Gastroesophageal sphincter (tissue), 4 donors: Measurements from ENCODE around the gene TGM6. TPM values are rescaled to one million over a fixed set of nuclear protein-coding genes. Genes with fewer than 3 reads are reported as not detected.

ENCODE experiments used
- ATAC-seq: fragments of 150-250 bp; one replicate; pipeline ENCODE4 v1.9.1; 2016; ENCODE audit warnings: mild to moderate bottlenecking, moderate library complexity
- H3K27ac ChIP-seq, 4 donors: fragments of 200-600 bp; sonication (generic) in 3 of 4; 1 replicate in 3 of 4; 2 replicates in 1 of 4; pipeline ENCODE4 v1.5.1; 2016 to 2019
- H3K27me3 ChIP-seq: fragments of 200-600 bp; sonication (generic); one replicate; pipeline ENCODE4 v1.5.1; 2019
- H3K36me3 ChIP-seq, 2 donors: fragments of 200-600 bp; sonication (generic); one replicate each; pipeline ENCODE4 v1.5.1; 2019; ENCODE audit warnings: control low read depth in 1 of 2
- H3K4me1 ChIP-seq, 3 donors: fragments of 200-600 bp; sonication (generic); 1 replicate in 2 of 3; 2 replicates in 1 of 3; pipeline ENCODE4 v1.5.1; 2016 to 2019; ENCODE audit warnings: control low read depth in 2 of 3
- H3K4me3 ChIP-seq, 2 donors: fragments of 200-600 bp; sonication (generic); one replicate each; pipeline ENCODE4 v1.5.1; 2019; ENCODE audit warnings: mild to moderate bottlenecking in 1 of 2, moderate library complexity in 1 of 2
- H3K9me3 ChIP-seq, 3 donors: fragments of 200-600 bp; sonication (generic); one replicate each; pipeline ENCODE4 v1.5.1; 2017 to 2019; ENCODE audit warnings: control low read depth in 2 of 3
- EP300 ChIP-seq: sonication (generic); formaldehyde crosslinking; IDR thresholded peaks from one replicate; pipeline ENCODE4 v1.6.1; 2017; ENCODE audit warnings: antibody characterized with exemption, mild to moderate bottlenecking
- POLR2A ChIP-seq, 2 donors: fragments of 450-650 bp; IDR thresholded peaks; one replicate each; pipeline ENCODE4 v1.6.1; 2017; ENCODE audit warnings: antibody characterized with exemption in 2 of 2, mild to moderate bottlenecking in 2 of 2, moderate library complexity in 1 of 2
- POLR2AphosphoS5 ChIP-seq: sonication (generic); formaldehyde crosslinking; IDR thresholded peaks from one replicate; pipeline ENCODE4 v1.6.1; 2017; ENCODE audit warnings: antibody characterized with exemption
- WGBS, 2 donors: methylation state at CpG; one replicate each; pipeline ENCODE4 v1.1.5; 2018; ENCODE audit warnings: low coverage in 1 of 2; 5-methylcytosine and 5-hydroxymethylcytosine counted together
- total RNA-seq, 4 donors: library from RNA; depleted of rRNA; stranded (reverse); fragments of >200 nt; gene quantifications; one replicate each; pipeline ENCODE4 v1.1.0, GENCODE V29; 2016
- TF ChIP-seq, protein P1 (sequence below), 4 experiments: fragments of 200-600 bp in 2 of 4; fragments of 450-650 bp in 2 of 4; sonication (generic) in 1 of 4; IDR thresholded peaks; one replicate each; pipeline ENCODE4 v1.5.1; 2017 to 2019; ENCODE audit warnings: antibody characterized with exemption in 4 of 4, mild to moderate bottlenecking in 2 of 4, moderate library complexity in 2 of 4

Gene TGM6
- total RNA-seq, 4 donors from 2014 or later = not detected

- no peak for TF ChIP-seq POLR2AphosphoS5
- TF ChIP-seq, protein P1, sequence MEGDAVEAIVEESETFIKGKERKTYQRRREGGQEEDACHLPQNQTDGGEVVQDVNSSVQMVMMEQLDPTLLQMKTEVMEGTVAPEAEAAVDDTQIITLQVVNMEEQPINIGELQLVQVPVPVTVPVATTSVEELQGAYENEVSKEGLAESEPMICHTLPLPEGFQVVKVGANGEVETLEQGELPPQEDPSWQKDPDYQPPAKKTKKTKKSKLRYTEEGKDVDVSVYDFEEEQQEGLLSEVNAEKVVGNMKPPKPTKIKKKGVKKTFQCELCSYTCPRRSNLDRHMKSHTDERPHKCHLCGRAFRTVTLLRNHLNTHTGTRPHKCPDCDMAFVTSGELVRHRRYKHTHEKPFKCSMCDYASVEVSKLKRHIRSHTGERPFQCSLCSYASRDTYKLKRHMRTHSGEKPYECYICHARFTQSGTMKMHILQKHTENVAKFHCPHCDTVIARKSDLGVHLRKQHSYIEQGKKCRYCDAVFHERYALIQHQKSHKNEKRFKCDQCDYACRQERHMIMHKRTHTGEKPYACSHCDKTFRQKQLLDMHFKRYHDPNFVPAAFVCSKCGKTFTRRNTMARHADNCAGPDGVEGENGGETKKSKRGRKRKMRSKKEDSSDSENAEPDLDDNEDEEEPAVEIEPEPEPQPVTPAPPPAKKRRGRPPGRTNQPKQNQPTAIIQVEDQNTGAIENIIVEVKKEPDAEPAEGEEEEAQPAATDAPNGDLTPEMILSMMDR (IDR thresholded peaks at IDR 0.05) = no peak
- H3K27me3 ChIP-seq = peaks cover 26% of the 10 kb centered on the region
- peaks cover 0 to 3% (median 0%) of the 10 kb centered on the region in 3 donors for H3K9me3 ChIP-seq
- ATAC-seq = no peak
- no peak overlapping the region for H3K27ac ChIP-seq
- H3K4me1 ChIP-seq = no peaks in the 10 kb centered on the region
- no peak overlapping the region for H3K4me3 ChIP-seq
- WGBS, 2 donors = 44 to 57% methylated on average over 3 to 4 of the region's 7 CpGs
- no peaks in the 10 kb centered on the region for H3K36me3 ChIP-seq
These were observed 602 bp downstream of the TGM6 start for GRCh38 chr20:2381303-2381702.

DNA sequence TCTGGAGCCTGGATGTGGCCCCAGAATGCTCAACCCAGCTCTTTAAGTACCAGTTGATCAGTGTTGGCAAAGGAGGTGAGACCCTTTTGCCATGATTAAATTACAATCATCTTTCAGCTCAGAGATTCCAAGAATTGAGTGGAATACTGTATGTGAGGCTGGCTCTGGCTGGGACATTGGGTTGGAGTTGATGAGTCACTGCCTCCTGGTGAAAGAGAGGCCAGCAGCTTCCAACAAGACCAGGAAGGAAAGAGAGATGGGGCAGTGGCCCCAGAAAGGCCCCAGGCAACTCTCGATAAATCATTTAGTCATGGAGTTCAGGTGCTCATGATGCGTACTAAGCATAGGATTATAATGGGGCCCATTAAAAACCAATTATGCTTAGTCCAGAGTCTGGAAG is 2.1 kb downstream of the TGM6 start:
- Histone ChIP-seq H3K4me1 (no peaks in the 10 kb centered on the region), H3K4me3 (no peak overlapping the region), H3K27ac (no peak overlapping the region), H3K9me3 (peaks cover 0 to 18% (median 0%) of the 10 kb centered on the region in 3 donors), H3K36me3 (no peaks in the 10 kb centered on the region), H3K27me3 (peaks cover 28% of the 10 kb centered on the region)
- WGBS, 2 donors = 85 to 100% methylated on average over 2 of the region's 2 CpGs
- TF ChIP-seq EP300 (no peak), POLR2AphosphoS5 (no peak), POLR2A (IDR thresholded peaks at IDR 0.05) (no peak)
- TF ChIP-seq, protein P1 (IDR thresholded peaks at IDR 0.05) = no peak
- ATAC-seq = no peak

- ATAC-seq = no peak
- 17 to 40% methylated on average over 1 to 2 of the region's 5 CpGs for WGBS, 2 donors
- no peak overlapping the region for H3K27ac ChIP-seq
- H3K4me1 ChIP-seq = no peaks in the 10 kb centered on the region
- H3K4me3 ChIP-seq = no peak overlapping the region
- H3K36me3 ChIP-seq = no peaks in the 10 kb centered on the region
- peaks cover 0 to 34% (median 0%) of the 10 kb centered on the region in 3 donors for H3K9me3 ChIP-seq
- TF ChIP-seq POLR2A (IDR thresholded peaks at IDR 0.05) = no peak
- no peak for TF ChIP-seq POLR2AphosphoS5
- no peak for TF ChIP-seq EP300
- TF ChIP-seq, protein P1 (IDR thresholded peaks at IDR 0.05) = no peak
- H3K27me3 ChIP-seq = peaks cover 28% of the 10 kb centered on the region
These were observed 4.3 kb downstream of the TGM6 start for GRCh38 chr20:2385026-2385425.

DNA sequence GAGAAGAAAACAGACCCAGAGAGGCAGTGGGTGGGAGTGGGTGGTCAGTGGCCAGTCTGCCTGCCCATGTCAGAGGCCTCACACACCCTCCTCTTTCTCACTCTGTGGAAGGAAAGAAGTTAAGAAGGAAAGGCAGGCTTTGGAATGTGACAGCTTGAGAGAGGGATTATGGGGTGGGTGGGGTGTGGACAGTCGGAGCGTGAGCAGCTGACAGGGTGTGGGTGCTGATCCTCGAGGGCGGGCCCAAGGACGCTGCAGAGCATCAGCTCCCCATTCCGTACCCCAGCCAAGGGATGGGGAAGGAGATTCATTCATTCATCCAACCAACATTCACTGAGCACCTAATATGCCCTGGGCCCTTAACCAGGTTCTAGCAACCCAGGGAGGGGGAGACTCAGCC is 4.8 kb downstream of the TGM6 start:
- WGBS, 2 donors = 31 to 51% methylated on average over 3 to 6 of the region's 6 CpGs
- no peak overlapping the region for H3K27ac ChIP-seq

More for the DNA sequence above, 4.8 kb downstream of the TGM6 start:
- no peaks in the 10 kb centered on the region for H3K4me1 ChIP-seq
- ATAC-seq = no peak
- TF ChIP-seq EP300 (no peak), POLR2AphosphoS5 (no peak), POLR2A (IDR thresholded peaks at IDR 0.05) (no peak)
- TF ChIP-seq, protein P1 (IDR thresholded peaks at IDR 0.05) = no peak
- H3K27me3 ChIP-seq = peaks cover 28% of the 10 kb centered on the region
- no peak overlapping the region for H3K4me3 ChIP-seq
- peaks cover 0 to 34% (median 0%) of the 10 kb centered on the region in 3 donors for H3K9me3 ChIP-seq
- H3K36me3 ChIP-seq = no peaks in the 10 kb centered on the region
